Panc1 (cell line): ENCODE measurements around the gene UBLCP1. TPM values are rescaled to one million over a fixed set of nuclear protein-coding genes. Genes with fewer than 3 reads are reported as not detected.

ENCODE experiments used
- ATAC-seq: fragments of 200-7000 bp; cut with Tn5 transposase; 2 replicates; pipeline ENCODE4 v1.9.1; 2020; ENCODE audit warnings: mild to moderate bottlenecking, moderate library complexity
- BruUV-seq: library from RNA; stranded (reverse); fragments of 400-500 nt; replicated peaks from 2 replicates; lab custom pipeline; 2021; lab: Mats Ljungman, UMichigan
- CTCF ChIA-PET: fragments of 300-600 bp; sonication (Branson Sonifier 250); formaldehyde crosslinking; loops from one replicate; lab custom pipeline; 2022; ENCODE audit warnings: antibody characterized with exemption; lab: Charles Lee
- POLR2A ChIA-PET: fragments of 300-600 bp; sonication (Branson Sonifier 250); formaldehyde crosslinking; loops from one replicate; lab custom pipeline; 2022; ENCODE audit warnings: antibody characterized with exemption; lab: Charles Lee
- DNase-seq: peaks from one replicate; pipeline ENCODE4 v3.0.0-alpha.2; 2010; ENCODE audit warnings: low read depth, low spot score
- H3K27ac ChIP-seq: 2 replicates; pipeline ENCODE4 v1.5.1; 2011; ENCODE audit warnings: mild to moderate bottlenecking, low read length, inconsistent platforms
- H3K27me3 ChIP-seq: fragments of 200-500 bp; sonication (Bioruptor generic); 2 replicates; pipeline ENCODE4 v1.6.0; 2014; ENCODE audit warnings: low read length, inconsistent platforms; ENCODE audit not compliant: control insufficient read depth, insufficient read depth
- H3K36me3 ChIP-seq: fragments of 200-500 bp; sonication (Bioruptor generic); 2 replicates; pipeline ENCODE4 v1.5.1; 2014; ENCODE audit warnings: inconsistent platforms, mild to moderate bottlenecking, low read length, moderate library complexity; ENCODE audit not compliant: control insufficient read depth, insufficient read depth
- H3K4me1 ChIP-seq: 2 replicates; pipeline ENCODE4 v1.5.1; 2011; ENCODE audit warnings: inconsistent platforms, mild to moderate bottlenecking, low read length, moderate library complexity; ENCODE audit not compliant: control insufficient read depth, insufficient read depth
- H3K4me3 ChIP-seq, 2 experiments: 2 replicates each; pipeline ENCODE4 v1.5.1; 2011 to 2012; ENCODE audit warnings: low read depth in 2 of 2, low read length in 2 of 2, mild to moderate bottlenecking in 2 of 2, inconsistent platforms in 1 of 2, moderate library complexity in 1 of 2
- H3K9me3 ChIP-seq: fragments of 200-500 bp; sonication (Bioruptor generic); 2 replicates; pipeline ENCODE4 v1.5.1; 2014; ENCODE audit warnings: low read depth, mild to moderate bottlenecking, inconsistent platforms, low read length, moderate library complexity; ENCODE audit not compliant: control insufficient read depth, insufficient read depth
- POLR2AphosphoS5 ChIP-seq: IDR thresholded peaks from 2 replicates; pipeline ENCODE4 v1.6.1; 2012; ENCODE audit warnings: mild to moderate bottlenecking, low read depth, low read length, moderate library complexity
- REST ChIP-seq, 2 experiments: IDR thresholded peaks; 2 replicates each; pipeline ENCODE4 v1.6.1; 2011 to 2012; ENCODE audit warnings: low read depth in 2 of 2, control low read depth in 1 of 2, low read length in 1 of 2, mild to moderate bottlenecking in 1 of 2, moderate library complexity in 1 of 2; ENCODE audit not compliant: insufficient read depth in 1 of 2
- SIN3A ChIP-seq: IDR thresholded peaks from 2 replicates; pipeline ENCODE4 v1.6.1; 2012; ENCODE audit warnings: low read depth, mild to moderate bottlenecking, low read length, moderate library complexity, borderline replicate concordance; ENCODE audit not compliant: insufficient read depth
- TCF7L2 ChIP-seq: IDR thresholded peaks from 2 replicates; pipeline ENCODE4 v1.6.1; 2011; ENCODE audit warnings: mild to moderate bottlenecking, low read depth, low read length, inconsistent platforms
- in situ Hi-C: cut with HindIII; loops from 2 replicates; pipeline ENCODE4 v1.10.0; 2016; ENCODE audit warnings: low sequenced_read_pairs, low pct_unique_long_range_greater_than_20kb
- intact Hi-C: fragments of 100-400 bp; cut with micrococcal nuclease; formaldehyde crosslinking; loops from one replicate; pipeline ENCODE4 v1.10.0; 2022; ENCODE audit not compliant: unreplicated experiment
- total RNA-seq: library from RNA; stranded (reverse); gene quantifications from one replicate; pipeline ENCODE4 v1.2.1, GENCODE V29; 2021; ENCODE audit not compliant: unreplicated experiment
- TF ChIP-seq, protein P1 (sequence below): fragments of 450-650 bp; IDR thresholded peaks from 2 replicates; pipeline ENCODE4 v1.5.1; 2017; ENCODE audit warnings: mild to moderate bottlenecking

Gene UBLCP1
- total RNA-seq, 1 experiment from 2014 or later: 31.8 TPM

DNA sequence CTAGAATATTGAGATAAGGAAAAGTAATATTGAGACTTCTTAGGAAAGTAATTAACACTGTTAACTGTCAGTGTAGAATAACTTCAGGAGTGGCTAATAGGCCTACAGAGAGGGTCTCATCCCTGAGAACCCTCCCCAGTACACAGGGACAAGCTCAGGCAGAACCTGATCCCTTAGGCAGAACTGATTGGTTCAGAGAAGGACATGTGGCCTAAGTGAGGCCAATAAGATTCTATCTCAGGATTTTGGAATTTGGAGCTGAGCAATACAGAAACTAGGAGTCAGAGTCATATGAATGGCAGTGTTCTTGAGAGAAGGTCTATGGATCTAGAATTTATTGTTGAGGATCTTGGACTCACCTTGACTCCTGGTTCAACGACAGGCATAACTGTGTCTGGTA is 10.9 kb upstream of the UBLCP1 start:
- Histone ChIP-seq H3K9me3 (no peaks in the 10 kb centered on the region), H3K27me3 (no peaks in the 10 kb centered on the region; the same call in 1 of the 2 replicates), H3K4me3 (no peak overlapping the region), H3K4me1 (no peaks in the 10 kb centered on the region), H3K36me3 (no peaks in the 10 kb centered on the region), H3K27ac (no peak overlapping the region)
- DNase-seq (no peak), ATAC-seq (no peak)
- TF ChIP-seq SIN3A: no peak
- no peak for TF ChIP-seq TCF7L2
- no peak for TF ChIP-seq REST (IDR thresholded peaks at IDR 0.05; ENCODE audit: insufficient read depth in 1 of 2, low read depth in 2 of 2, low read length in 1 of 2)
- TF ChIP-seq POLR2AphosphoS5: no peak
- TF ChIP-seq, protein P1, sequence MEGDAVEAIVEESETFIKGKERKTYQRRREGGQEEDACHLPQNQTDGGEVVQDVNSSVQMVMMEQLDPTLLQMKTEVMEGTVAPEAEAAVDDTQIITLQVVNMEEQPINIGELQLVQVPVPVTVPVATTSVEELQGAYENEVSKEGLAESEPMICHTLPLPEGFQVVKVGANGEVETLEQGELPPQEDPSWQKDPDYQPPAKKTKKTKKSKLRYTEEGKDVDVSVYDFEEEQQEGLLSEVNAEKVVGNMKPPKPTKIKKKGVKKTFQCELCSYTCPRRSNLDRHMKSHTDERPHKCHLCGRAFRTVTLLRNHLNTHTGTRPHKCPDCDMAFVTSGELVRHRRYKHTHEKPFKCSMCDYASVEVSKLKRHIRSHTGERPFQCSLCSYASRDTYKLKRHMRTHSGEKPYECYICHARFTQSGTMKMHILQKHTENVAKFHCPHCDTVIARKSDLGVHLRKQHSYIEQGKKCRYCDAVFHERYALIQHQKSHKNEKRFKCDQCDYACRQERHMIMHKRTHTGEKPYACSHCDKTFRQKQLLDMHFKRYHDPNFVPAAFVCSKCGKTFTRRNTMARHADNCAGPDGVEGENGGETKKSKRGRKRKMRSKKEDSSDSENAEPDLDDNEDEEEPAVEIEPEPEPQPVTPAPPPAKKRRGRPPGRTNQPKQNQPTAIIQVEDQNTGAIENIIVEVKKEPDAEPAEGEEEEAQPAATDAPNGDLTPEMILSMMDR: no peak
- ChIA-PET POLR2A (no interaction called here), CTCF (no interaction called here)
- no TSS peak for BruUV-seq
- intact Hi-C loops (no loop called here), in situ Hi-C loops (no loop called here)

GRCh38 chr5:159257007-159257406 is 6.1 kb upstream of the UBLCP1 start:
- Histone ChIP-seq H3K36me3 (no peaks in the 10 kb centered on the region), H3K27me3 (no peaks in the 10 kb centered on the region; the same call in 1 of the 2 replicates), H3K27ac (no peak overlapping the region), H3K4me1 (no peaks in the 10 kb centered on the region), H3K4me3 (no peak overlapping the region), H3K9me3 (no peaks in the 10 kb centered on the region)
- ATAC-seq (no peak), DNase-seq (no peak)
- no TSS peak for BruUV-seq
- in situ Hi-C loops: no loop called here
- POLR2A ChIA-PET: no interaction called here
- CTCF ChIA-PET: no interaction called here
- intact Hi-C loops: no loop called here
- TF ChIP-seq POLR2AphosphoS5 (no peak), TCF7L2 (no peak), SIN3A (no peak), REST (IDR thresholded peaks at IDR 0.05; ENCODE audit: insufficient read depth in 1 of 2, low read depth in 2 of 2, low read length in 1 of 2) (no peak)
- TF ChIP-seq, protein P1: no peak
